Lower lobe of right lung (tissue), 2 donors: ENCODE results near the gene CFD. TPM values are rescaled to one million over a fixed set of nuclear protein-coding genes. Genes with fewer than 3 reads are reported as not detected.
"Not testable (repeated sequence)": the region's sequence is repeated elsewhere in the genome, so short reads cannot be mapped to it uniquely, and the experiment has no call there.

Experiments used
- ATAC-seq, 2 donors: fragments of 200-7000 bp; cut with Tn5 transposase; one replicate each; pipeline ENCODE4 v1.9.1; 2020 to 2022; ENCODE audit warnings: mild to moderate bottlenecking in 2 of 2, moderate library complexity in 2 of 2
- DNase-seq: peaks from one replicate; pipeline ENCODE4 v3.0.0-alpha.2; 2020
- H3K27ac ChIP-seq: fragments of 200-600 bp; one replicate; pipeline ENCODE4 v1.8.0; 2022
- H3K27me3 ChIP-seq: fragments of 200-600 bp; one replicate; pipeline ENCODE4 v1.8.0; 2022; ENCODE audit warnings: low read depth
- H3K36me3 ChIP-seq: fragments of 200-600 bp; one replicate; pipeline ENCODE4 v1.8.0; 2022; ENCODE audit warnings: mild to moderate bottlenecking
- H3K4me1 ChIP-seq: fragments of 200-600 bp; one replicate; pipeline ENCODE4 v1.8.0; 2022
- H3K4me3 ChIP-seq: fragments of 200-600 bp; one replicate; pipeline ENCODE4 v1.8.0; 2022; ENCODE audit warnings: mild to moderate bottlenecking
- H3K9me3 ChIP-seq: fragments of 200-600 bp; one replicate; pipeline ENCODE4 v1.8.0; 2022
- intact Hi-C: fragments of 100-400 bp; cut with DNase I; formaldehyde crosslinking; loops from one replicate; pipeline ENCODE4 v1.11.0; 2022
- total RNA-seq: library from RNA; stranded (reverse); fragmentation: NEBNext Ultra II Directional; extraction: Animal tissue kit (Norgen Biotek cat#: 25700); gene quantifications from one replicate; pipeline ENCODE4 v1.2.1, GENCODE V29; 2021
- TF ChIP-seq, protein P1 (sequence below): fragments of 200-600 bp; IDR thresholded peaks from one replicate; pipeline ENCODE4 v1.8.0; 2022; ENCODE audit warnings: antibody characterized with exemption, mild to moderate bottlenecking
- donor health status: DM: no; HTN: yes; CAD: no; lungs with severe emphysema.

CFD gene
- total RNA-seq, 1 donor from 2014 or later = 282 TPM

DNA sequence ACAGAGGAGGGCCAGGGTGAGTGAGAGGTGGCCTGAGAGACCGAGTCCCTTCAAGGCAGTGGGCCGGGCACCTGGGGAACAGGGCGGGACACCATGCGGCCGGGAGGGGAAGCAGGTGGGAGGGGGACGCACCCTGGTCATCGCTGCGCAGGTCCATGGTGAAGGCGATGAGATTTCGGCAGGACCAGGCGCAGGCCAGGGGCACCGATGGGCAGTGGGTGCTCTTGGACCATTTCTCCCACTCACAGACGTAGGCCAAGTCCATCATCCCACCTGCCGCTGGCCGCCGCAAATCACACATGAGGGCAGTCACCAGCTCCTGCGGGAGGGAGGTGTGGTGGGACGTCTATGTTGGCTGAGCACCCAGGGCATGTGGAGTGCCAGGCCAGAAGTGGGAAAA, 31.4 kb downstream of the CFD start:
- no peak overlapping the region for H3K4me3 ChIP-seq
- H3K27ac ChIP-seq = no peak overlapping the region
- intact Hi-C loops = no loop called here
- DNase-seq (no peak), ATAC-seq (no peak)
- no peaks in the 10 kb centered on the region for H3K9me3 ChIP-seq
- H3K4me1 ChIP-seq = peaks cover 12% of the 10 kb centered on the region
- TF ChIP-seq, protein P1, sequence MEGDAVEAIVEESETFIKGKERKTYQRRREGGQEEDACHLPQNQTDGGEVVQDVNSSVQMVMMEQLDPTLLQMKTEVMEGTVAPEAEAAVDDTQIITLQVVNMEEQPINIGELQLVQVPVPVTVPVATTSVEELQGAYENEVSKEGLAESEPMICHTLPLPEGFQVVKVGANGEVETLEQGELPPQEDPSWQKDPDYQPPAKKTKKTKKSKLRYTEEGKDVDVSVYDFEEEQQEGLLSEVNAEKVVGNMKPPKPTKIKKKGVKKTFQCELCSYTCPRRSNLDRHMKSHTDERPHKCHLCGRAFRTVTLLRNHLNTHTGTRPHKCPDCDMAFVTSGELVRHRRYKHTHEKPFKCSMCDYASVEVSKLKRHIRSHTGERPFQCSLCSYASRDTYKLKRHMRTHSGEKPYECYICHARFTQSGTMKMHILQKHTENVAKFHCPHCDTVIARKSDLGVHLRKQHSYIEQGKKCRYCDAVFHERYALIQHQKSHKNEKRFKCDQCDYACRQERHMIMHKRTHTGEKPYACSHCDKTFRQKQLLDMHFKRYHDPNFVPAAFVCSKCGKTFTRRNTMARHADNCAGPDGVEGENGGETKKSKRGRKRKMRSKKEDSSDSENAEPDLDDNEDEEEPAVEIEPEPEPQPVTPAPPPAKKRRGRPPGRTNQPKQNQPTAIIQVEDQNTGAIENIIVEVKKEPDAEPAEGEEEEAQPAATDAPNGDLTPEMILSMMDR = no peak
- peaks cover 48% of the 10 kb centered on the region for H3K36me3 ChIP-seq
- H3K27me3 ChIP-seq = no peaks in the 10 kb centered on the region

DNA sequence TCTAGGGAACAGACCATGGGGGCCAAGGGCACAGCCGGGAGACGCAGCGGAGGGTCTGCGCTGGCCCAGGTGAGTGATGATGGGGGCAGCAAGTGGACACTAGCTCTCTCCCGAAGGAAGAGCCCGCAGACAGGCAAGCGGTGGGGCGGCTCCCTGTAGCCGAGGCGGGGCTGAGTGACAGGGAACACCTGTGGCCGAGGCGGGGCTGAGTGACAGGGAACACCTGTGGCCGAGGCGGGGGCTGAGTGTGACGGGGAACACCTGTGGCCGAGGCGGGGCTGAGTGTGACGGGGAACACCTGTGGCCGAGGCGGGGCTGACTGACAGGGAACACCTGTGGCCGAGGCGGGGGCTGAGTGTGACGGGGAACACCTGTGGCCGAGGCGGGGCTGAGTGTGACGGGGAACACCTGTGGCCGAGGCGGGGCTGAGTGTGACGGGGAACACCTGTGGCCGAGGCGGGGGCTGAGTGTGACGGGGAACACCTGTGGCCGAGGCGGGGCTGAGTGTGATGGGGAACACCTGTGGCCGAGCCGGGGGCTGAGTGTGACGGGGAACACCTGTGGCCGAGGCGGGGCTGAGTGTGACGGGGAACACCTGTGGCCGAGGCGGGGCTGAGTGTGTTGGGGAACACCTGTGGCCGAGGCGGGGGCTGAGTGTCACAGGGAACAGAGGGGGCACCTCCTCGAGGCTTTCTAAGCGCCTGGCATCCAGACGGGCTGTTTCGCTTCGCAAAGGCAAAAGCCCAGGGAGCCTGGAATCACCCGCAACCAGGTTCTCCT, 32.1 kb downstream of the CFD start:
- ATAC-seq, H3K27me3 ChIP-seq, H3K9me3 ChIP-seq, intact Hi-C loops: not testable (repeated sequence)
- peak overlapping the region; percentile 81 for H3K4me3 ChIP-seq
- peaks cover 12% of the 10 kb centered on the region for H3K4me1 ChIP-seq
- H3K36me3 ChIP-seq = peaks cover 41% of the 10 kb centered on the region
- DNase-seq = peak; percentile 74
- H3K27ac ChIP-seq = peak overlapping the region; percentile 94

DNA sequence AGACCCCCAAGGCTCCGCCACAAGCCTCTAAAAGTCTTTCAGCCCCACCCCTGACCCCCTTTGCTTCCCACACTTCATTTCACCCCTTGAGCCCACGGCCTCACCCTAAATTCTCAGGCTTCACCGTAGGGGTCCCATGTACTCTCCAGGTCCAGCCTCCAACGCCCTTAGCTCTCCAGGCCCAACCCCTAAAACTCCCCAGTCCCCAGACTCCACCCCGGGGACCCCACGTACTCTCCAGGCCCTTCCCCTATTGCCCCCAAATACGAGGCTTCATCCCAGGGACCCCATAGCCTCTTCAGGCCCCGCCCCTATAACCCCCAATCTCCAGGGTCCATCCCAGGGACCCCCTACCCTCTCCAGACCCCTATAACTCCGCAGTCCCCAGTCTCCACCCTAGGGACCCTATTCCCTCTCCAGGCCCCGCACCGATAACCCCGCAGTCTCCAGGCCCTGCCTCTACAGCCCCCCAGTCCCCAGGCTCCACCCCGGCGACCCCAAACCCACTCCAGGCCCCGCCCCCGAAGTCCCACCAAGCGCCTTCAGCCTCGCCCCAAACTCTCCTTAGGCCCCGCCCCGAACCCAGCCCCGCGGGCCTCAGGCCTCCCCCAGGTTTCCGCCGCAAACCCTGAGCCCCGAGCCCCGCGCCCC, 32.9 kb downstream of the CFD start:
- Histone ChIP-seq H3K27ac (peak overlapping the region; percentile 94), H3K4me3 (peak overlapping the region; percentile 81), H3K4me1 (peaks cover 12% of the 10 kb centered on the region), H3K27me3 (no peaks in the 10 kb centered on the region), H3K36me3 (peaks cover 41% of the 10 kb centered on the region), H3K9me3 (no peaks in the 10 kb centered on the region)
- intact Hi-C loops = no loop called here
- ATAC-seq (peak; percentile 14 to 18), DNase-seq (no peak)
- TF ChIP-seq, protein P1 = no peak

DNA sequence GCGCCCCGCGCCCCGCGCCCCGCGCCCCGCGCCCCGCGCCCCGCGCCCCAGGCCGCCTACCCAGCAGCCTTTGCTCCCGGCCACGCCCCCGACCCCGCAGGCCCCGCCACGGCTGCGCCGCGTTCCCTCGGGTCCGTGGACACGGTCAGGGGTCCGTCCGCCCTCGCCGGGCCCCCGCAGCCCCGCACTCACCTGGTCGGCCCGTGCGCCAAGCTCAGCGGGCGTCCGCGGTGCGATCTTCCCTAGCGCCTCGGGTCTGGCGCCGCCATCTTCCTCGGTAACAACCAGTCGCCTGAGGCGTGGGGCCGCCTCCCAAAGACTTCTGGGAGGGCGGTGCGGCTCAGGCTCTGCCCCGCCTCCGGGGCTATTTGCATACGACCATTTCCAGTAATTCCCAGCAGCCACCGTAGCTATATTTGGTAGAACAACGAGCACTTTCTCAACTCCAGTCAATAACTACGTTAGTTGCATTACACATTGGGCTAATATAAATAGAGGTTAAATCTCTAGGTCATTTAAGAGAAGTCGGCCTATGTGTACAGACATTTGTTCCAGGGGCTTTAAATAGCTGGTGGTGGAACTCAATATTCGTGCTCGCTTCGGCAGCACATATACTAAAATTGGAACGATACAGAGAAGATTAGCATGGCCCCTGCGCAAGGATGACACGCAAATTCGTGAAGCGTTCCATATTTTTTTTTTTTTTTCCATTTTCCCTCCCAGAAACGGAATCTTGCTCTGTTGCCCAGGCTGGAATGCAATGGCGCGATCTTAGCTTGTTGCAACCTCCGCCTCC, 33.6 kb downstream of the CFD start, which contains the start of the genes MED16 and RNU6-9:
Gene MED16, minus strand, starts transcription at position 294 of the 796 bp plus-strand sequence. CDS start 2,056 bp downstream, outside the sequence.
Gene RNU6-9, plus strand, starts transcription at position 591 of the 796 bp plus-strand sequence.
- Histone ChIP-seq H3K4me1 (peaks cover 12% of the 10 kb centered on the region), H3K36me3 (peaks cover 39% of the 10 kb centered on the region), H3K4me3 (peak within 1 kb of the TSS; percentile 81), H3K27me3 (no peaks in the 10 kb centered on the region), H3K9me3 (no peaks in the 10 kb centered on the region), H3K27ac (peak within 1 kb of the TSS; percentile 94)
- ATAC-seq (peak; percentile 95 to 96), DNase-seq (peak; percentile 95)
- TF ChIP-seq, protein P1 = no peak
- intact Hi-C loops = no loop called here

DNA sequence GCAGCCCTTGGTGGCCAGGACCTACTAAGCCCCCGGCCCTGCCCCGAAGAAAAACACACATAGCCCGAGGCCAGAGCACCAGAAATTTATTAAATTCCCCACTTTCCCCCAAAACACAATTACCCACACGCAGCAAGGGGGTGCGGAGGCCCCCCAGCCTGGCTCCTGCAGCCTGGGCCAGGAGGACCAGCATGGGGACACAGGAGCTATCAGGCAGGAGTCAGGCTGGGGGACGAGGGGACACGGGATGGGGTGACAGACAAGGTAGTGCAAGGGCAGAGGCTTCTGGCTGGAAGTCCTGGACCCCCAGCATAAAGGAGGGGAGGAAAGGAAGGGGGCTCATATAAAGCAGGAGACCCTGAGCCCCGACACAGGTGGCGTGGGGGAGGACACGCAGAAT, 37.0 kb downstream of the CFD start:
- Histone ChIP-seq H3K4me3 (no peak overlapping the region), H3K9me3 (no peaks in the 10 kb centered on the region), H3K27ac (no peak overlapping the region), H3K27me3 (no peaks in the 10 kb centered on the region), H3K36me3 (peaks cover 34% of the 10 kb centered on the region), H3K4me1 (peaks cover 12% of the 10 kb centered on the region)
- intact Hi-C loops = no loop called here
- no peak for ATAC-seq
- no peak for DNase-seq
- TF ChIP-seq, protein P1 = no peak
